ENCODE measurements around the gene ANXA2R.
"Not testable (repeated sequence)": the region's sequence is repeated elsewhere in the genome, so short reads cannot be mapped to it uniquely, and the experiment has no call there.

ANXA2R gene

DNA sequence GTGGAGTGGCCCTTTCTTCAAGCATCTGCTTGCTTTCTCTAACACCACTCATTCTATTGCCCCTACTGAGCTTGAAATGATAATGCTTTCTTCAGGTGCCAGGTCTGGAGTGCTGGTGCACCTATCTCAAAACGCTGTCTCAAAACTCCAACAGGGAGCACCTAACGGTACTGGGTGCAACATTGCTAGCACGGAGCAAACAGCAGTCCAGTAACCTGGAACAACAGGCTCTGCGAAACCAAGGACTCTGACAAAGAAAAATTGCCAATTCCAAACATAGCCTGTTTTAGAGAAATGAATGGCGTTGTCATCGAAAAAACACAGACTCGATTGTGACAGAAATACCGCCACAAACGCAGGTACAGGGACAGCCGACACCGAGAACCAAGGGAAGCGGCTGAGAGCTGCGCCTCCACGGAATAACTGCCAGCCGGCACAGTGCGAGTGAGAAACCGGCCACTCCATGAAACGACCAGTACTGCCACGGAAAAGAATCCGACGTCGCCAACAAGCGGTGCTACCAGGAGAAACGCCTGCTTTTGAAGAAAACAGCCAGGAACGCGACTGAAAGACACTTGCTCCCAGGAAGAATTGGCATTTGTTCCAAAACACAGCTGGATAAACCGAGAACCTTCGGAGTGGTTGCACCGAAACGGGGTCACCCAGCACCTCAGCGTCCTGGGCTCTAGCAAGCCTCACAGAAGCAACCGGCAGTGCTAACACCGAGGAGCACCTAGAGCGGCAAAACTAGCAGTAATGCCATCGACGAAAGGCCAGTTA is 3.1 kb downstream of the ANXA2R start:
- DNase-seq = no peak
- Mint-ChIP-seq H3K4me1 (ENCODE audit: low read depth in 2 of 2) (peaks cover 34 to 43% of the 10 kb centered on the region in 2 donors), H3K27ac (peak overlapping the region; percentile 95 to 100), H3K27me3 (no peaks in the 10 kb centered on the region), H3K9me3 (no peaks in the 10 kb centered on the region), H3K36me3 (ENCODE audit: insufficient read depth) (peaks cover 71% of the 10 kb centered on the region), H3K4me3 (peak overlapping the region; percentile 94 to 100)
- ATAC-seq (replicated peaks) = no peak

DNA sequence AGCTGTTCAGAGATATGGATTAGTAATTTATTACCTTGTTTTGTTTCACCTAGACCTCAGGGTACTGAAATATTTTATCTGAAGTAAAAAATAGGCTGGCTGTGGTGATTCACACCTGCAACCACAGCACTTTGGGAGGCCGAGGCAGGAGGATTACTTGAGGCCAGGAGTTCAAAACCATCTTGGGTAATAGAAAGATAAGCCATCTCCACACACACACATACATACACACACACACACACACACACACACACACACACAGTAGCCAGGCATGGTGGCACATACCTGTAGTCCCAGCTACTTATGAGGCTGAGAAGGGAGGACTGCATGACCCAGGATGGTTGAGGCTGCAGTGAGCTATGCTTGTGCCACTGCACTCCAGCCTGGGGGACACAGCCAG is 3.7 kb downstream of the ANXA2R start:
- peak overlapping the region; percentile 94 to 100 for H3K4me3 Mint-ChIP-seq
- H3K36me3 Mint-ChIP-seq (ENCODE audit: insufficient read depth) = peaks cover 65% of the 10 kb centered on the region
- no peaks in the 10 kb centered on the region for H3K27me3 Mint-ChIP-seq
- H3K9me3 Mint-ChIP-seq = no peaks in the 10 kb centered on the region
- H3K27ac Mint-ChIP-seq = peak overlapping the region; percentile 95 to 100
- ATAC-seq (replicated peaks) = no peak
- H3K4me1 Mint-ChIP-seq (ENCODE audit: low read depth in 2 of 2) = peaks cover 33 to 42% of the 10 kb centered on the region in 2 donors
- DNase-seq = no peak

DNA sequence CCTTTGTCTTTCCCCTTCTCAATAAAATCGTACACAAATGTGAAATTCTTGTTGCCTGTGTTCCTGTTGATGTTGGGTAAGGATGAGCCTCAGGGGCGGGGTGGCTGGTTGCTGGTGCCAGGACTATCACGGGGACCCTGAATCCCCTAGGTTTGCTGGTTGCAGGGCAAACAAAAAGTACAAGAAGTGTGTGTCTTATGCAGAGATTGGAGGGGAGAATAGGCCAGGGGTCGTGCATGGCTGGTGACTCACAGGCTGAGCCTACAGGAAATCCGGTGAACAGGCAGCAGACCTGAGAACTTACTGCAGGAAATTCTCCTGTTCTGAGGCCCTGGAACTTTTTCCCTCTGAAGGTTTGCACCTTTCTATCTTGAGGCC is 5.5 kb downstream of the ANXA2R start:
- H3K4me1 Mint-ChIP-seq (ENCODE audit: low read depth in 2 of 2) = peaks cover 34 to 42% of the 10 kb centered on the region in 2 donors

DNA sequence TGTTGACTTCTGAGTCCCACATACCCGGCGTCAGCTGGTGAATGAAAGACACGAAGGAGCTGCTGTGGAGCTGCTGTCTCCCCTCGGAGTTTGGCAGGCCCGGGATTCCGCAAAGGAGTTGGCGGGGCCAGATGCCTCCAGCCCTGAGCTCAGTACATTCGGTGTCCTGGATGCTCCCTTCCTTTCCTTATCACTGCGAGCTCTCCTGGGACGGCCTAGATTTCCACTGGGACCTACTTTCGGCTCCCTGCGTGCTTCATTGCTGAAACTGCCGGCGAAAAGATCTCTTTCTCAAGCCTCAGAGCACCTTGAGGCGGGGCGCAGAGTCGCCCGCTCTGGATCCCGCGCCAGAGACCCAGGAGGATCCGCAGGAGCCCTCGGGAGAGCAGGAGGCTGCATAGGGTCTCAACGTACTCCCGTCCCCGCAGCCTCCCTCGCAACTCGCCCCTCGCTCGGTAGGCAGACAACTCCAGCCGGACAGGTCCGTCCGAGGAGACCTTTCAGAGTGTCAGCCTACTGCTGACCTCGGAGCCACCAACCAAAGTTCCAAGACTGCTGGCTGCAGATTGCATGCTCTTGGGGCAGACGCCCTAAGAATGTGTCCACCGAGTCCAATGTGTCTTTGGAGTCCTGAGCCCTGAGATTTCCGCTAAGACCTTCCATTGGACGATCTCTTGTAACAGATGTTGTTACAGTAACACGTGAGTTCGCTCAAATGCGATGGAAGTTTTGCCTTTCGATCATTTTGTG is 6.1 kb downstream of the ANXA2R start:
- no peaks in the 10 kb centered on the region for H3K27me3 Mint-ChIP-seq
- no peaks in the 10 kb centered on the region for H3K9me3 Mint-ChIP-seq
- peaks cover 47% of the 10 kb centered on the region for H3K36me3 Mint-ChIP-seq (ENCODE audit: insufficient read depth)
- peak overlapping the region in 1 of 2 donors; percentile 85 for H3K27ac Mint-ChIP-seq
- no peak for ATAC-seq (replicated peaks)
- DNase-seq = no peak
- H3K4me3 Mint-ChIP-seq = peak overlapping the region; percentile 53 to 66
- H3K4me1 Mint-ChIP-seq (ENCODE audit: low read depth in 2 of 2) = peaks cover 34 to 41% of the 10 kb centered on the region in 2 donors

More for the DNA sequence above, 5.5 kb downstream of the ANXA2R start:
- Mint-ChIP-seq H3K4me3 (peak overlapping the region; percentile 53 to 66), H3K27ac (peak overlapping the region in 1 of 2 donors; percentile 85), H3K36me3 (ENCODE audit: insufficient read depth) (peaks cover 52% of the 10 kb centered on the region), H3K9me3 (no peaks in the 10 kb centered on the region), H3K27me3 (no peaks in the 10 kb centered on the region)
- no peak for ATAC-seq (replicated peaks)
- DNase-seq = no peak

DNA sequence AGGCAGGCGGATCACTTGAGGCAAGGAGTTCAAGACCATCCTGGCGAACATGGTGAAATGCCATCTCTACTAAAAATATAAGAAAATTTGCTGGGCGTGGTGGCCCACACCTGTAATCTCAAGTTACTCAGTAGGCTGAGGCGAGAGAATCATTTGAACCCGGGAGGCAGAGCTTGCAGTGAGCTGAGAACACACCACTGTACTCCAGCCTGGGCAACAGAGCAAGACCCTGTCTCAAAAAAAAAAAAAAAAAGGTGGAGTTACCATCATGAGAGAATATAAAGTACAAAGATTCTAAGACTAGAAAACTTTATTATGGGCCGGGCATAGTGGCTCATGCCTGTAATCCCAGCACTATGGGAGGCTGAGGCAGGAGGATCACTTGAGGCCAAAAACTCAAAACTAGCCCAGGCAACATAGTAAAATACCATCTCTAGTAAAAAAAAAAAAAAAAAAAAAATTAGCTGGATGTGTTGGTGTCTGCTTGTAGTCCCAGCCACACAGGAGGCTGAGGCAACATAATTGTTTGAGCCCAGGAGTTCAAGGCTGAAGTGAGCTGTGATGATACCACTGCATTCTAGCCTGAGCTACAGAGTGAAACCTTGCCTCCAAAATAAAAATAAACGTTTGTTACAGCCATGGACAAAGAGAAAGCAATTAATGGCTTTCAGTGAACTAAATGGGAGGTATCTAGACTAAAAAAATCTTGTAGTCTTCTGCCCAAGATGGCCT is 12.9 kb downstream of the ANXA2R start:
- Mint-ChIP-seq H3K27ac (peak overlapping the region in 1 of 2 donors; percentile 6), H3K27me3 (no peaks in the 10 kb centered on the region), H3K4me3 (no peak overlapping the region), H3K9me3 (no peaks in the 10 kb centered on the region), H3K36me3 (ENCODE audit: insufficient read depth) (peaks cover 13% of the 10 kb centered on the region), H3K4me1 (ENCODE audit: low read depth in 2 of 2) (peaks cover 5 to 24% of the 10 kb centered on the region in 2 donors)
- no peak for ATAC-seq (replicated peaks)
- DNase-seq = no peak

DNA sequence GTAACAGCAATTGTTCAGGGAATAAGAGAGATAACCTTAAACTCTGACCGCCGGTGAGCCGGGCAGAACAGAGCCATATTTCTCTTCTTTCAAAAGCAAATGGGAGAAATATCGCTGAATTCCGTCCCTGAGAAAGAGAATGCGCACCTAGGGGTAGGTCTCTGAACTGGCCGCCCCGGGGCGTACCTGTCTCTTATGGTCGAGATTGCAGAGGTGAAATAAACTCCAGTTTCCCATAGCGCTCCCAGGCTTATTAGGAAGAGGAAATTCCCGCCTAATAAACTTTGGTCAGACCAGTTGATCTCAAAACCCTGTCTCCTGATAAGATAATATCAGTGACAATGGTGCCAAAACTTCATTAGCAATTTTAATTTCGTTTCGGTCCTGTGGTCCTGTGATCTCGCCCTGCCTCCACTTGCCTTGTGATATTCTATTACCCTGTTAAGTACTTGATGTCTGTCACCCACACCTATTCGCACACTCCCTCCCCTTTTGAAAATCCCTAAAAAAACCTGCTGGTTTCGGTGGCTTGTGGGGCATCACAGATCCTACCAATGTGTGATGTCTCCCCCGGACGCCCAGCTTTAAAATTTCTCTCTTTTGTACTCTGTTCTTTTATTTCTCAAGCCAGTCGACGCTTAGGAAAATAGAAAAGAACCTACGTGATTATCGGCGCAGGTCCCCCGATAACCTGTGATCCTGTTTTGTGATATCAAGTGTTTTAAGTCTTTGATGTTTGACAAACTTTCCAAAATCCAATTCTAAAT is 14.8 kb downstream of the ANXA2R start:
- H3K27me3 Mint-ChIP-seq; H3K9me3 Mint-ChIP-seq; DNase-seq; ATAC-seq (replicated peaks): not testable (repeated sequence)
- Mint-ChIP-seq H3K36me3 (ENCODE audit: insufficient read depth) (peaks cover 13% of the 10 kb centered on the region), H3K4me1 (ENCODE audit: low read depth in 2 of 2) (peaks cover 7 to 17% of the 10 kb centered on the region in 2 donors), H3K4me3 (peak overlapping the region in 1 of 2 donors; percentile 60), H3K27ac (peak overlapping the region in 1 of 2 donors; percentile 52)

DNA sequence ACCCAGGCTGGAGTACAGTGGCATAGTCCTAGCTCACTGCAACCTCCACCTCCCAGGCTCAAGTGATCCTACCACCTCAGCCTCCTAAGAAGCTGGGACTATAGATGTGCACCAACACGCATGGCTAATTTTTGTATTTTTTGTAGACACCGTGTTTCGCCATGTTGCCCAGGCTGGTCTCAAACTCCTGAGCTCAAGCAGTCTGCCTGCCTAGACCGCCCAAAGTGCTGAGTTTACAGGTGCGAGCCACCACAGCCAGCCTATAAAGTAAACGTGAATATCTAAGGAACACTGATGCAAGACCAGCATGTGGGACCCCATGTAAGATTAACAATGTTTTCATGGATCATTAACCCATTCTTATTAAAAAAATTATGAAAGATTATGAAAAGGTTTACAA is 15.9 kb downstream of the ANXA2R start:
- DNase-seq (no peak), ATAC-seq (replicated peaks) (no peak)
- Mint-ChIP-seq H3K9me3 (no peaks in the 10 kb centered on the region), H3K4me3 (no peak overlapping the region), H3K27ac (no peak overlapping the region), H3K4me1 (ENCODE audit: low read depth in 2 of 2) (peaks cover 5 to 21% of the 10 kb centered on the region in 2 donors), H3K36me3 (ENCODE audit: insufficient read depth) (peaks cover 22% of the 10 kb centered on the region), H3K27me3 (no peaks in the 10 kb centered on the region)

DNA sequence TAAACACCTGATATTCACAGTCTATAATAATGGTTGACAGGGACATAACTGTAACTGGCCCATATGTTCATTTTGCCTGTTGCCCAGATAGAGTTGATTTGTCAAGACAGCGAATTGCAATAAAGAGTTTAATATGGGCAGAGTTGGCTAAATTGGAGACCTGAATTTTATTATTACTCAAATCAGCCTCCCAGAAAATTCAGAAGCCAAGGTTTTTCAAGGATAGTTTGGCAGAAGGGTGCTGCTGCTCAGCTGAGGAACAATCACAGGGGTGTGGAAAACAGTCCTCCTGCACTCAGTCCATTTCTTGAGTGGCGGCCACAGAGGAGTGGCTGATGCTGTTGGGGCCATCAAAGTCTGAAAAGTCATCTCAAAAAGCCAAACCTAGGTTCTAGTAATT is 19.0 kb downstream of the ANXA2R start:
- Mint-ChIP-seq H3K27ac (peak overlapping the region; percentile 100), H3K9me3 (no peaks in the 10 kb centered on the region), H3K36me3 (ENCODE audit: insufficient read depth) (peaks cover 53% of the 10 kb centered on the region), H3K4me3 (peak overlapping the region; percentile 96 to 98), H3K4me1 (ENCODE audit: low read depth in 2 of 2) (peaks cover 23 to 36% of the 10 kb centered on the region in 2 donors), H3K27me3 (no peaks in the 10 kb centered on the region)
- ATAC-seq (replicated peaks) (no peak), DNase-seq (no peak)

DNA sequence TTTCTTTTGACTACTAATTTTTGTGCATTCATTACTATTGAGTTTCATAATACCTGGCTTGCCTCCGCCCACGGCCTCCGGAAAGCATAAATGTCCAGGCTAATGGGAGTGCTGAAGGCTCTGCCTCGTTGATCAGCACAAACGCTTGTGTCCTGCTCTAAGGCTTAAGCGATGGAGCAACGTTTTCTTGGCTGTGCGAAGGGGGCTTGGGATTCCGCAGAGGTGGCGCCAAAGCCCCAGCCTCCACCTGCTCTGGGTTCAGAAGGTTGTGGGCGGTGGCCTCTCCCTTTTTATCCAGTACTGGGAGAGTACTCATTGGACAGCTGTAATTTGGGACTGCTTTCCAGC is 19.7 kb downstream of the ANXA2R start:
- no peaks in the 10 kb centered on the region for H3K27me3 Mint-ChIP-seq
- peak overlapping the region; percentile 96 to 98 for H3K4me3 Mint-ChIP-seq
- peak overlapping the region; percentile 100 for H3K27ac Mint-ChIP-seq
- no peaks in the 10 kb centered on the region for H3K9me3 Mint-ChIP-seq
- ATAC-seq (replicated peaks) (no peak), DNase-seq (peak in 1 of 3 experiments; percentile 27)
- H3K36me3 Mint-ChIP-seq (ENCODE audit: insufficient read depth) = peaks cover 54% of the 10 kb centered on the region
- H3K4me1 Mint-ChIP-seq (ENCODE audit: low read depth in 2 of 2) = peaks cover 26 to 39% of the 10 kb centered on the region in 2 donors

DNA sequence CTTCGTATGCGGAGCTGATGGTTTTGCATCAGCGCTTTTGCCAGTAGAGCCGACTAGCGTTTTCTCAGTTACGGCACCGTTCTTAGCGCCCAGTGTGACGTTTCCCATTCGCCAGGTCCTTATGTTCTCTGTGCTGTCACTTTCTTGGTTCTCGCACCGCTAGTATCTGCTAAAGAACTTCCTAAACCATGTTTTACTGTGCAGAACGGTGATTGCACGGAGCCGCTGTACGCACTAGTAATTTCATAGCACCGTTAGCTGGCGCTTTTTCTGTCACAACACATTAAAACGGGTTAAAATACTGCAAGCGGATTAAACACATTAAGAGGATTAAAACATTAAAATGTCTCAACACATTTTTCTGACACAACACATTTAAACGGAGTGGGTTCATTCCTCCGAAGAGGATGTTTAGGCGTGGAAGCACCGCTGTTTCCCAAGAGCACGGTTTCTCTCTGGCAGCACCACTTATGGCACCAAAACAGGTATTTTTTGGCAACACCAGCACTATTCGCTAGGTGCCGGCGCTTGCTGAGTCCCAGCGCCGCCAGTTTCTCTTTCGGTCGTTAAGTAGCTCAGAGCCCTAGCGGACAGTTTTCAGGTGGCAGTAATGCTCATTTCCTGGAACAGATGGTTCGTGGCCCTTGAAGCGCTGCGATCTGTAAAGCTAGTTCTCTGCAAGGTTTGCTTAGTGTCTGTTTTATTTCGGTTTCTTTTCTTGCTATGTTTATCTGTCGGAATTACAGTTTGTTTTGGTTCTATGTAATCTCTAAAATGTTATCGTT is 20.3 kb downstream of the ANXA2R start:
- peak; percentile 80 for DNase-seq
- no peaks in the 10 kb centered on the region for H3K9me3 Mint-ChIP-seq
- ATAC-seq (replicated peaks) = peak; percentile 61
- peak overlapping the region; percentile 96 to 98 for H3K4me3 Mint-ChIP-seq
- H3K27me3 Mint-ChIP-seq = no peaks in the 10 kb centered on the region
- peaks cover 51% of the 10 kb centered on the region for H3K36me3 Mint-ChIP-seq (ENCODE audit: insufficient read depth)
- H3K4me1 Mint-ChIP-seq (ENCODE audit: low read depth in 2 of 2) = peaks cover 29 to 44% of the 10 kb centered on the region in 2 donors
- peak overlapping the region; percentile 100 for H3K27ac Mint-ChIP-seq

DNA sequence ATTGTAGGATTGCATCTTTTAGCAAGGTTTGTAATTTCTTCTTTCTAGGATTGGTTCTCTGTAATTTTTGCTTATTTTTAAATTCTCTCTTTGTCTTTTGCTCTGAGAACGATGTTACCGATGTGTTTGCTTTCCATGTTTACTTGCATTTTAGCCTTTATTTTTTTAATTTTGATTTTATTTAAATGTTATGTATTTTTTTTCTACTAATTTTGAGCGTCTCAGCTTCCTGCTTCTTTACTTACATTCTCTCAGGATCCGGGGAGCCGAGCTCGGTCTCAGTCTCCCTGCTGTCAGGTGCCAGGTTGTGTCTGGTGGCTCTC is 20.9 kb downstream of the ANXA2R start:
- DNase-seq = no peak
- ATAC-seq (replicated peaks) = no peak
- peaks cover 31 to 46% of the 10 kb centered on the region in 2 donors for H3K4me1 Mint-ChIP-seq (ENCODE audit: low read depth in 2 of 2)
- peak overlapping the region; percentile 100 for H3K27ac Mint-ChIP-seq
- H3K9me3 Mint-ChIP-seq = no peaks in the 10 kb centered on the region
- peak overlapping the region; percentile 96 to 98 for H3K4me3 Mint-ChIP-seq
- H3K27me3 Mint-ChIP-seq = no peaks in the 10 kb centered on the region
- peaks cover 51% of the 10 kb centered on the region for H3K36me3 Mint-ChIP-seq (ENCODE audit: insufficient read depth)

DNA sequence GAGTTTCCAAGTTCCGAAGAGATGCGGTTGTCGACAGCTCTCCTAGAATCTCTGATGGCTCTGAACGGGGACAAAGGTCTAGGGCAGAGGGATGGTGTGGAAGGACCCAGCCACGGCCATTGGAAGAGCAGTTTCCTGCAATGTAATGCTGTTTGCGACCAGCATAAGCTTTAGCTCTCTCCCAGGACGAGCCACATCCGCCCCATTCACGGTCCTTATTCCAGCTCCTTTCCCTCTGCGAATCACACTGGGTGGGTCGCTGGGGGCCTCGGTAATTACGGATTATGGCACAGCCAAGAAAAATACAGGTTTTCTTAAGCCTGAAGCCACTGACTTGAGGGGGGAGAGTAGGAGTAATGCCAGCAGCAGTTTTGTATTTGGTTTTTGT is 22.7 kb downstream of the ANXA2R start:
- ATAC-seq (replicated peaks) (peak; percentile 9), DNase-seq (no peak)
- no peaks in the 10 kb centered on the region for H3K27me3 Mint-ChIP-seq
- peak overlapping the region; percentile 100 for H3K27ac Mint-ChIP-seq
- peaks cover 46% of the 10 kb centered on the region for H3K36me3 Mint-ChIP-seq (ENCODE audit: insufficient read depth)
- no peaks in the 10 kb centered on the region for H3K9me3 Mint-ChIP-seq
- peak overlapping the region; percentile 96 to 98 for H3K4me3 Mint-ChIP-seq
- peaks cover 31 to 46% of the 10 kb centered on the region in 2 donors for H3K4me1 Mint-ChIP-seq (ENCODE audit: low read depth in 2 of 2)

Measured in effector memory CD8-positive, alpha-beta T cell (primary cell).